RWPE1 (cell line): Measurements from ENCODE around the gene SLC17A1.

ENCODE experiments used
- CTCF ChIA-PET: fragments of 350-600 bp; sonication (Branson Sonifier 250); formaldehyde crosslinking; extraction: SDS; loops from one replicate; lab custom pipeline; 2021; lab: Yijun Ruan, JAX
- POLR2A ChIA-PET: fragments of 400-600 bp; formaldehyde crosslinking; extraction: SDS; loops from one replicate; lab custom pipeline; 2020; ENCODE audit warnings: antibody characterized with exemption; ENCODE audit not compliant: low non-redundant PET; lab: Yijun Ruan, JAX
- DNase-seq: peaks from one replicate; pipeline ENCODE4 v3.0.0; 2012; ENCODE audit warnings: low spot score
- H3K27ac ChIP-seq: fragments of 450-650 bp; 2 replicates; pipeline ENCODE4 v1.5.1; 2017
- TF ChIP-seq, protein P1 (sequence below): fragments of 450-650 bp; conservative IDR thresholded peaks from 2 replicates; pipeline ENCODE4 v1.5.1; 2017; ENCODE audit warnings: low read depth, mild to moderate bottlenecking

Gene SLC17A1, protein sequence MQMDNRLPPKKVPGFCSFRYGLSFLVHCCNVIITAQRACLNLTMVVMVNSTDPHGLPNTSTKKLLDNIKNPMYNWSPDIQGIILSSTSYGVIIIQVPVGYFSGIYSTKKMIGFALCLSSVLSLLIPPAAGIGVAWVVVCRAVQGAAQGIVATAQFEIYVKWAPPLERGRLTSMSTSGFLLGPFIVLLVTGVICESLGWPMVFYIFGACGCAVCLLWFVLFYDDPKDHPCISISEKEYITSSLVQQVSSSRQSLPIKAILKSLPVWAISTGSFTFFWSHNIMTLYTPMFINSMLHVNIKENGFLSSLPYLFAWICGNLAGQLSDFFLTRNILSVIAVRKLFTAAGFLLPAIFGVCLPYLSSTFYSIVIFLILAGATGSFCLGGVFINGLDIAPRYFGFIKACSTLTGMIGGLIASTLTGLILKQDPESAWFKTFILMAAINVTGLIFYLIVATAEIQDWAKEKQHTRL

DNA sequence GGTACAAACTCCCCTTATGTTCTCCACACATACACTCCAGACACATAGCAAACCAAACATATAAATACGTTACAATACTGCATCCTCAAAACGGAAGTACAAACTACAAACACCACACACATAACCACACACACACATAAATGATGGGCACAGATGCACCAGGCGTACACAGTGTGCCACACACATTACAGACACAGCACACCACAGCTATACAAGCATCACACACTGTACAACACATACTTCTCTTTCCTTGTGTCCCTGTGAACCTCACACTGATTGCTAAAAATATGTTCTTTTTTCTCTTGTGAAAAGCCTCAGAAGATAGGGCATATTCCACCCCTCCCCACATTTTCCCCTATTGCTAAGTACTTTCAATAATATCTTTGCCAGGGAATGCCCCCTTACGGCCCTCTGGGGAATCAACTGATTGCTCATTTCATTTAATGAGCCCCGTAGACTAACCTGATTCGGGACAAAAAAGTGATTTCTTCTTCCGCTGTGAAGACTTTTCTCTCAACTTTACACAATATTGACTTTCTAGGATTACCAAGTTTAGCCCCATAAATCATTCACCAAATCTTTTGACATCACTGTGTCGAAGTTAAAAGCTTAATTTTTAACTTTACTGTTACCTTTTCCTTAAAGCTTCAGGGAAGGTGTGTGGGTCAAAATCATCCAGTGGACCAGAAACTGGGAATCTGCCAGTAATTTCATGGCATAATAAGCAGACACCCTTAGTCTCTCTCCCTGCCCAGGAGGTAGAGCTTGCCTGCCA is at the start of gene SLC17A1:
Gene SLC17A1, minus strand, starts transcription at position 521 of the 775 bp plus-strand sequence. CDS start 1,495 bp downstream, outside the sequence.
- ChIA-PET POLR2A (no interaction called here), CTCF (interaction anchor here (0.7 kb wide), 1 partner anchor 295 kb away, joined by 3 read pairs; no protein-coding TSS in a partner anchor)
- TF ChIP-seq, protein P1, sequence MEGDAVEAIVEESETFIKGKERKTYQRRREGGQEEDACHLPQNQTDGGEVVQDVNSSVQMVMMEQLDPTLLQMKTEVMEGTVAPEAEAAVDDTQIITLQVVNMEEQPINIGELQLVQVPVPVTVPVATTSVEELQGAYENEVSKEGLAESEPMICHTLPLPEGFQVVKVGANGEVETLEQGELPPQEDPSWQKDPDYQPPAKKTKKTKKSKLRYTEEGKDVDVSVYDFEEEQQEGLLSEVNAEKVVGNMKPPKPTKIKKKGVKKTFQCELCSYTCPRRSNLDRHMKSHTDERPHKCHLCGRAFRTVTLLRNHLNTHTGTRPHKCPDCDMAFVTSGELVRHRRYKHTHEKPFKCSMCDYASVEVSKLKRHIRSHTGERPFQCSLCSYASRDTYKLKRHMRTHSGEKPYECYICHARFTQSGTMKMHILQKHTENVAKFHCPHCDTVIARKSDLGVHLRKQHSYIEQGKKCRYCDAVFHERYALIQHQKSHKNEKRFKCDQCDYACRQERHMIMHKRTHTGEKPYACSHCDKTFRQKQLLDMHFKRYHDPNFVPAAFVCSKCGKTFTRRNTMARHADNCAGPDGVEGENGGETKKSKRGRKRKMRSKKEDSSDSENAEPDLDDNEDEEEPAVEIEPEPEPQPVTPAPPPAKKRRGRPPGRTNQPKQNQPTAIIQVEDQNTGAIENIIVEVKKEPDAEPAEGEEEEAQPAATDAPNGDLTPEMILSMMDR, result no peak
- H3K27ac ChIP-seq, result no peak within 1 kb of the TSS
- no peak for DNase-seq

DNA sequence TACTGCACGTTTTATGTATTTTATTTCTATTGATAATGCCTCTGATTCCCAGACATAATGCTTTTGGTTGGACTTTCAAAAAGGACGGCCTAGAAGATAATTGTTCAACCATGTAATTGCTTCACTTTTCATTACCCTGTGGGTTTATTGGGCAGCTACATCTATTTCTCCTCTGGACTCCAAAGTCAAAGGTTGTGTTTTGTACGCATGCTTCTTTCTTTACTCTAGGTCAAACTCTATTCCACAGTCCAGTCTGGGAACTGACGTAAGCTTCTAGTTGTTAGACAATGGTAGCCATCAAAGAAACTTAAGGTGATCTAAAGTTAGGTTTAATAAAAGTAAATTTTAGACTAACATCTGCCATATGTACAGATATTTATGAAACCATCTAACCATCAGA is 48.7 kb upstream of the SLC17A1 start:
- TF ChIP-seq, protein P1, result no peak
- ChIA-PET CTCF (no interaction called here), POLR2A (no interaction called here)
- no peak for DNase-seq
- H3K27ac ChIP-seq, result no peak overlapping the region

DNA sequence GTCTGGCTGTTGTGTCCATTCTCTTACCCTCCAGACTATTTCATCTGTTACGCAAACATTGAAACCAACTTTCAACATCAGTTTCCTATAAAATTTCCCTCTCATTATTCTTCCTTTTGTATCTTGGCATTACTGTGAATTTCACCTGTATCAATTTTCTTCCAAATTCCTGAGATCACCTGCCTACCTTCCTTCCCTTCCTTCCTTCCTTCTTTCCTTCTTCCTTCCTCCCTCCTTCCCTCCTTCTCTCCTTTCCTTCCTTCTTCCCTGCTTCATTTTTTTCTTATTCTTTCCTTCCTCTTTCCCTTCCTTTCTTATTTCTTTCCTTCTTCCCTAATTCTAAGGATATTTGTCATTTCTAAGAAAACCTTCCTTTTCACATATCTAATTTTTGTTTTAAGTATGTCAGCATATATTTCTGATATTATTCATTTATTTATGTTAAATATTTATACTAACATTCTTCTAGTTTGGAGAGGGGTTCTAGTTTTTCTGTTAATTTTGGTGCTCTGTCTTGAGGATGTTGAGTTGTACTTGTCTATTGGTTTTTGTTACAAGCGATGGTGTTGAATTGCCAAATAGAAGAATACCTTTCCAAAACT is 47.0 kb upstream of the SLC17A1 start:
- no peak overlapping the region for H3K27ac ChIP-seq
- TF ChIP-seq, protein P1, result no peak
- no peak for DNase-seq
- ChIA-PET POLR2A (no interaction called here), CTCF (no interaction called here)

DNA sequence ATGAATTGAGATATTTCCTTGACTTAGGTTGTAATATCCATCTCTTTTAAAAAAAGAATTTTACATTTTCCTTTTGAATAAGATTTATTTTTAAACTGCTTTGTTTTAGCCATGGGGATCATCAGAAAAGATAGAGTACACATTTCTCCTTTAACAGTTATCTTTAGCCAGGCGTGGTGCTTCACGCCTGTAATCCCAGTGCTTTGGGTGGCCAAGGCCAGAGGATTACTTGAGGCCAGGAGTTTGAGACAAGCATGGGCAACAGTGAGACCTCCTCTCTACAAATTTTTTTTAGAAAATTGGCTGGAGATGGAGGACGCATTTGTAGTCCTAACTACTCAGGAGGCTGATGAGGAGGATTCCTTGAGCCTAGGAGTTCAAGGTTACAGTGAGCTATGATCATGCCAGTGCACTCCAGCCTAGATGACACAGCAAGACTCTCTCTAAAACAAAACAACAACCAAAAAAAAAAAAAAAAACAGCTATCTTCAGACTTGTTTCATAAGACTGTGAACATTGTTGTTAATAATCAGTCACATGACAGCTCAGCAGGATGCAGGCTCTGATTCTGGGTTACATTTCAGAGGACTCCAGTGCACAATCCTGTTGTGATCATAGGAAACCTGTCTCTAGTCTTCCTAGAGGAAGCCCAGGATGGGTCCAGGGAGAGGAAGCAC is 44.2 kb upstream of the SLC17A1 start:
- POLR2A ChIA-PET, result no interaction called here
- TF ChIP-seq, protein P1, result no peak
- DNase-seq, result no peak
- H3K27ac ChIP-seq, result no peak overlapping the region
- CTCF ChIA-PET, result interaction anchor here (1.2 kb wide), 1 partner anchor 117 kb away, joined by 4 read pairs; no protein-coding TSS in a partner anchor

DNA sequence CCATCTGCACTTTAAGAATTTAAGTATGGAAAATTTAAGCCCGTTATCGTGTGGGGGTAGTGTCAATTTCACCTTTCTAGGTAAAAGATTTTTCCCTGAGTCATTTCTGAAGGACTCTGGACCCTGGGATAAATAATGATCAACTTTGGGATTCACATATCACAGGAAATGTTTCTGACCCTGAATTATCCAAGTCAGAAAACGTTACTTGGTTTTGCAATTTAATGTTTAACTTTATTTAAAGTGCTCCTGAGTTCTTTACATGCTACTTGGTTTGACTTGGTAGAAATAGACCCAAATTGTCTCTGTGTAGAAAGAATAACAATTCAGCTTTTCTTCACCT is 43.7 kb upstream of the SLC17A1 start:
- CTCF ChIA-PET, result interaction anchor here (0.6 to 1.2 kb wide), 2 partner anchors 30 to 117 kb away, joined by 3 to 4 read pairs; no protein-coding TSS in a partner anchor

More for the DNA sequence above, 43.7 kb upstream of the SLC17A1 start:
- no peak for DNase-seq
- POLR2A ChIA-PET, result no interaction called here
- no peak overlapping the region for H3K27ac ChIP-seq
- TF ChIP-seq, protein P1, result no peak
